NCI-H2029 (cell line): ENCODE results near the gene CBFB.
"Not testable (repeated sequence)": the region's sequence is repeated elsewhere in the genome, so short reads cannot be mapped to it uniquely, and the experiment has no call there.

Experiments used
- DNase-seq: peaks from one replicate; lab custom pipeline; 2025; lab: John Stamatoyannopoulos, UW

The CBFB gene

GRCh38 chr16:67041520-67041919 lies 12.6 kb downstream of the CBFB start:
- not testable (repeated sequence) for DNase-seq

DNA sequence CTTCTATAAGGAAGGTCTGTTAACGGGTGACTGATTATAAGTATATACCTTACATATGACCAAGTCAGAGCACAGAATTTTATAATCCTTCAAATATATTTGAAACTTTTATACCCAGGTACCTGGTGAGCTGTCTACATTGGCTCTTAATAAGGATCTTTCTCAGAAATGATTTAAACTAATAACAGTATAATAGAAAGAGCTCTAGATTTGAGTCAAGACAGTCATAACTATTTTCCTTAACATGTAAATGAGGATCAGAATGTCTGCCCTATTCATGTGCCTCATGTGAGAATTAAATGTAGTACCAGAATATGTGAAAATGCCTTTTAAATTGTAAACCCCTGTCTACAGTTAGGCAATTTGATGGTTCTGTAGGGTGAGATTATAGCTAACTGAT lies 14.5 kb downstream of the CBFB start:
- no peak for DNase-seq

- no peak for DNase-seq
Measured at GRCh38 chr16:67050796-67051195, 21.8 kb downstream of the CBFB start.

- no peak for DNase-seq
Measured at GRCh38 chr16:67052399-67052798, 23.4 kb downstream of the CBFB start.

- no peak for DNase-seq
Measured at GRCh38 chr16:67053767-67054334, 24.9 kb downstream of the CBFB start.

GRCh38 chr16:67054901-67055300 lies 26.0 kb downstream of the CBFB start:
- no peak for DNase-seq

DNA sequence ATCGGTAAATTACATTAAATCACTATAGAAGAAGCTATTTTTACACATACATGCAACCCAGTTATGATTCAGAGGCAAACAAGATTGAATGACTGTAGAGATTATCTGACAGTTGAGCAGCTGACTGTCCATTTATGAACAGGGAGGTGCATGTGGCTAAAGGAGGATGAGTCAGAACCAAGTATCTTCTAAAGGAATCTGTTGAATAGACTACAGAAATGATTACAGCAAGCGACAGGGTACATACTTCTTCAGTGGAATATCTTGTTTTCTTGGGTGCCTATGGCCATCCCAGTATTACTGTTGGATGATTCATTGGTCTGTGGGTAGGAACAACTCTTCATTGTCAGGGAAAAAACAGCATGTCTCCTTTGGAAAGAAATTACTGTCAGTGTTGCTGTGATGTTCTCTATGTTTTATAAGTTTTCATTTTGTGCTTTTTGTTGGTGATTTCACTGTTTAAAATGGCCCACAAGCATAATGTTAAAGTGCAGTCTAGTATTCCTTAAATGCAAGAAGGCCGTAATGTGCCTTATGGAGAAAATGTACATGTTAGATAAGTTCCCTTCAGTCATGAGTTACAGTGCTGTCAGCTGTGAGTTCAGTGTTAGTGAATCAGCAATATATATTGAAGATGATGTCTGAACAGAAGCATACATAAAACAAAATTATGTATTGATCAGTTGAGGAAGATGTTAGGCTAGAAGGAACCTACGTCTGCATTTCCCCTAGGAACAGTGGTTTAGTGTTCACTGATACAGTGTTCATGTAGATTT lies 27.0 kb downstream of the CBFB start:
- no peak for DNase-seq

GRCh38 chr16:67063008-67063407 lies 34.1 kb downstream of the CBFB start:
- DNase-seq, result no peak

DNA sequence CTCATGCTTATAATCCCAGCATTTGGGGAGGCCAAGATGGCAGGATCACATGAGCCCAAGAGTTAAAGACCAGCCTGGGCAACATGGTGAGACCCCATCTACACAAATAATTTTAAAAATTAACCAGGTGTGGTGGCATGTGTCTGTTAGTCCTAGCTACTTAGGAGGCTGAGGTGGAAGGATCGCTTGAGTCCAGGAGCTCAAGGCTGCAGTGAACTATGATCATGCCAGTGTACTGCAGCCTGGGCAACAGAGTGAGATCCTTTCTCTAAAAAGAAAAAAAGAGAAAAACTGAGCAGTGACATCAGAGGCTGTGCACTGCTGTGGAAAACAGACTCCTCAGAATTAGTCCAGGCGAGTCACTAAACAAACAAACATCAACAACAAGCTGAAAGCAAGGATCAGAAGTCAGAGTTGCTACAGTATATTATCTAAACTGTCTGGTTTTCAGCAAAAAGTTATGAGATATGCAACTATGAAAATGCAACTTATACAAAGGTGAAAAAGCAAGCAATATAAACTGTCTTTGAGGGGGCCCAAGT lies 39.3 kb downstream of the CBFB start:
- no peak for DNase-seq

DNA sequence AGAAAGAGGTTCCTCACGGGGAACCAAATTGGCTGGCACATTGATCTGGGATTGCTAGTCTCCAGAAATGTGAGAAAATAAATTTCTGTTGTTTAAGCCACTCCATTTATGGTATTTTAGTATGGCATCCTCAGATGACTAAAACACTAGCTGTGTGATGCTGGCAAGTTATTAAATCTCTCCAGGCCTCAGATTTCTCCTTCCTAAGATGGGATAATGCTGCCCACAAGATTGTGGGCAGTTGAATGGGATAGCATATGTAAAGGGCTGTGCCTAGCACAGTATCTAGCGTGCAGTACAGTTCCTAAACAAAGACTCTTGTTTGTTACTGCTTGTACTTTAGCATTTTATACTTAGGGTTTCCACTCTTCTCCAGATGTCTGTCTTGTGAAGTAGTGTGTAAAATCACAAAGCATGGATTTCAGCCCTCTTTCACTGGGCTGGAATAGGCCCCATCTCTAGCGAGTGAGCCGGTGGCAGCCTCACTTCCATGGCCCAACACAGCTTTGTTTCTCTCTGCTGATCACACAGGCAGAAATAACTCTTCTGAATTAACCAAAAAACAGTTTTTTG lies 42.6 kb downstream of the CBFB start:
- no peak for DNase-seq

DNA sequence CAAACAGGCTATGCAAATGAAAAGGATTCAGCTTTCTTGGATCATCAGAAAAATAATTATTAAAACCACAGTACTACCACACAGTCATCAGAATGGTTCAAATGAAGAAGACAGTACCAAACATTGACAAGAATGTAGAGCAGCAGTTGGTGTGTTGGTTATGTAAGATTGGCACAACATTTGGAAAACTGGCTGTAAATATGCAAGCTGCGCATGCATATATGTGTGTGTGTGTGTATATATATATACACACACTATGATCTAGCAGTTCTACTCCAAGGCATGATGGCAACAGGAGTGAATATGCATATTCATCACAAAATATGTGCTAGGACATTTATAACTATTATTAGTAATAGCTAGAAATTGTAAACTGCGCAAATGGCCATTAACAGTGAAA lies 46.4 kb downstream of the CBFB start:
- DNase-seq, result no peak

DNA sequence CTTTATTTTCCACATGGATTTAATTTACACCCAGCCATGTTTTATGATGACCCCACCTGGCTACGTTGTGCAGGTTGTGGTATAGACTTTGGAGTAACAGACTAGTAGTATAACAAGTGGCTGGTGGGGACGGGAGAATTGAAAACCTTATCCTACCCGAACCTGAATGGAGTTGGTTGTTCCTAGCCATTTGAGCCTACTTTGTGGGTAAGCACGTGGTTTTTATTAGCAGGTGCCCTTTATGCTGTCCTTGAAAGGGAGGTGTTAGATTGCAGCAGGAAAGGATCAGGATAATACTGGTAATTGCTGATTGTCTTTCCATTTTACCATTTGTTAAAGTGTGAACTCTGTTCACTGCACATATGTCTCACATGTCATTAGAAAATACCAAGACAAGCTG lies 48.9 kb downstream of the CBFB start:
- peak; percentile 64 for DNase-seq

DNA sequence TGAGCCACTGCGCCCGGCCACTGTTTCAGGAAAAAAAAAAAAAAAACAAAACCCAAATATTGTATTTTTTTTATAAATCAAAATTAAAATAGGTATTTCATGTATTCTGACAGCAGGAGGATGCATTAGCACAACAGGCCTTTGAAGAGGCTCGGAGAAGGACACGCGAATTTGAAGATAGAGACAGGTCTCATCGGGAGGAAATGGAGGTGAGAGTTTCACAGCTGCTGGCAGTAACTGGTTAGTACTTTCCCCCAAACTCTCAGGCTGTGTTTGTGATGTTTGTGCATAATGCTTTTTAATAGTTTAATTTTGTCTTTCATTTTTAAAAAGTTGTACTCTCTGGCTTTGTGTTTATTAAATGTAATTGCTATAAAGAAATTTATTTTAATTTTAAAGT lies 53.2 kb downstream of the CBFB start:
- no peak for DNase-seq

GRCh38 chr16:67082891-67083290 lies 53.9 kb downstream of the CBFB start:
- DNase-seq, result no peak

- DNase-seq, result no peak
Measured at GRCh38 chr16:67084345-67085028, 55.5 kb downstream of the CBFB start.

DNA sequence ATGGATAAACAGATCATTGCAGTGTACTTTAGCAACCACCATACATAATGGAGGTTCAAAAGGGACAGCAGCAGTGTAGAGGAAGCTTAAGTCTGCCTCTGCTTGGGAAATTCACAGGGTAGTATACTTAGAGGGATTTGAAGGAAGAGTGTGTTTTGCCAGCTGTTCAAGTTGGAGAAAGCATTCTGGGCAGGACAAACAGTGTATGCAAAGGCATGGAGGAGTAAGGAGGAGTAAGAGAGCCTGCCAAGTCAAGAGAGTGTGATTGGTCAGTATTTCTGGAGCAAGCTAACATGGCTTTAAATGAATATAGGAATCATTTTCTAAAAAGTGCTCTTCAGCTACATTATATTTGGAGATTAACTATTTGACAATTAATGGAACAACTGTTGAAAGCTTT lies 57.9 kb downstream of the CBFB start:
- DNase-seq, result no peak

GRCh38 chr16:67087291-67087690 lies 58.3 kb downstream of the CBFB start:
- DNase-seq, result no peak

- no peak for DNase-seq
Measured at GRCh38 chr16:67087803-67088202, 58.9 kb downstream of the CBFB start.

- no peak for DNase-seq
Measured at GRCh38 chr16:67088551-67088950, 59.6 kb downstream of the CBFB start.

GRCh38 chr16:67089101-67089500 lies 60.2 kb downstream of the CBFB start:
- DNase-seq, result no peak

DNA sequence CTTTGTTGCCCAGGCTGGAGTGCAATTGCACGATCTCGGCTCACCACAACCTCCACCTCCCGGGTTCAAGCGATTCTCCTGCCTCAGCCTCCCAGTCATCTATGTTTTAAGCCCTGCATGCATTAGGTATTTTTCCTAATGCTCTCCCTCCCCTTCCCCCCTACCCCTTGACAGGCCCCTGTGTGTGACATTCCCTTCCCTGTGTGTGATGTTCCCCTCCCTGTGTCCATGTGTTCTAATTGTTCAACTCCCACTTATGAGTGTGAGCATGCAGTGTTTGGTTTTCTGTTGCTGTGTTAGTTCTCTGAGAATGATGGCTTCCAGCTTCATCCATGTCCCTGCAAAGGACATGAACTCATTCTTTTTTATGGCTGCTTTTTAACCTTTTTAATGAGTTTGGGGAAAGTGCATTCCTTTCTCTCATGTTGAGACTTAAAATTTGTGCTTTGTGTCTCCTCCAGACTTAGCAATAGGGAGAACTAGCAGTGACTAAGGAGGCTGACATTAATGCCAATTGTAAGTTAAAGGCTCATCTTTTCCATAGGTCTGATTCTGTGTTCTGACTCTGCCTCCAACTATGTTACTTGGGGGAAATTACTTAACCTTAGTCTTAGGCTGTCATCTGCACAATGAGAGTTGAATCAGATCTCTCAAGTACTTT lies 63.1 kb downstream of the CBFB start:
- DNase-seq, result no peak

GRCh38 chr16:67093098-67093726 lies 64.3 kb downstream of the CBFB start:
- no peak for DNase-seq
